IPS-15b (cell line): Measurements from ENCODE around the gene ANAPC13.

Experiments
- H3K27me3 ChIP-seq: one replicate; pipeline ENCODE4 v1.6.1; 2013; ENCODE audit warnings: low read length; ENCODE audit not compliant: control insufficient read depth, insufficient read depth
- H3K36me3 ChIP-seq: one replicate; pipeline ENCODE4 v1.6.1; 2013; ENCODE audit warnings: low read length; ENCODE audit not compliant: control insufficient read depth, insufficient read depth
- H3K4me1 ChIP-seq: one replicate; pipeline ENCODE4 v1.6.1; 2013; ENCODE audit warnings: mild to moderate bottlenecking, low read length; ENCODE audit not compliant: control insufficient read depth, insufficient read depth
- H3K4me3 ChIP-seq: one replicate; pipeline ENCODE4 v1.5.1; 2013; ENCODE audit warnings: low read depth, low read length
- H3K9ac ChIP-seq: one replicate; pipeline ENCODE4 v1.6.1; 2013; ENCODE audit warnings: low read depth, mild to moderate bottlenecking, low read length
- H3K9me3 ChIP-seq: one replicate; pipeline ENCODE4 v1.6.1; 2013; ENCODE audit warnings: mild to moderate bottlenecking, low read length; ENCODE audit not compliant: control insufficient read depth, insufficient read depth

ANAPC13 gene

DNA sequence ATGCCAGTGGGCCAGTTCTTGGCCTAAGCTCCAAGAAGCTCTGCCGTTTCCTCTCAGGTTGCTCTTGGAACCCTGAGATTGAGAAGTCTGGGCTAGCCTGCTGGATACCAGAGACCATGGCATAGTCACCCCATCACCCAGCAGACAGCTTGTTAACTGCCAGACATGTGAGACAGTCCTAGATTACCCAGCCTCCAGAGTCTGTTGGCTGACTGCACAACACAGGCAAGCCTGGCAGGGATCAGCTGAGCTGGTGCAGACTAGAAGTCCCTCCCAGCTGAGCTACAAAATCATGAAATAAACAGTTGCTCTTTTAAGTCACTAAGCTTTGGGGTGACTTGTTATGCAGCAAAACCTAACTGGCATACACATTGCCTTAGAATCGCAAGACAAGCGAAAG, 5.2 kb downstream of the ANAPC13 start:
- Histone ChIP-seq H3K36me3 (peaks cover 3% of the 10 kb centered on the region), H3K4me3 (no peak overlapping the region), H3K9me3 (no peaks in the 10 kb centered on the region), H3K9ac (no peak overlapping the region), H3K27me3 (no peaks in the 10 kb centered on the region), H3K4me1 (peaks cover 7% of the 10 kb centered on the region)

DNA sequence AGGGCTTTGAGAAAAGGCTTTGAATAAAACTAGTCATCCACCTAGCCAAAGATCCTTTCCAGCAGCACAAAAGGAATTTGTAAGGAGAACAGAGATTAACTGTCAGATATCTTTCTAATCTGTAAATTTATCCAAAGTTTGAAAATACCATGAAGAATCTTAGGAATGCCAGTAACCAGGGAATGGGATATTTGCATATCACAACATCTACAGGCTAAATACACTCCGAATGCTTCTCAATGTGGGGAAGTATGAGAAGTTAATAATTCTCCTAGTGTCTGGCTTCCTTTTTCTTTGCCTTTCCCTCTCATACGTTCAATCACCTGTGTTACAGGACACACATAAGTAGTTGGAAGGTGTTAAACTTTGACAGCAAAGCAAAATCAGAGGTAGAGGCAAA, 7.8 kb downstream of the ANAPC13 start:
- Histone ChIP-seq H3K9ac (no peak overlapping the region), H3K4me1 (no peaks in the 10 kb centered on the region), H3K36me3 (peaks cover 3% of the 10 kb centered on the region), H3K9me3 (no peaks in the 10 kb centered on the region), H3K27me3 (no peaks in the 10 kb centered on the region), H3K4me3 (no peak overlapping the region)

DNA sequence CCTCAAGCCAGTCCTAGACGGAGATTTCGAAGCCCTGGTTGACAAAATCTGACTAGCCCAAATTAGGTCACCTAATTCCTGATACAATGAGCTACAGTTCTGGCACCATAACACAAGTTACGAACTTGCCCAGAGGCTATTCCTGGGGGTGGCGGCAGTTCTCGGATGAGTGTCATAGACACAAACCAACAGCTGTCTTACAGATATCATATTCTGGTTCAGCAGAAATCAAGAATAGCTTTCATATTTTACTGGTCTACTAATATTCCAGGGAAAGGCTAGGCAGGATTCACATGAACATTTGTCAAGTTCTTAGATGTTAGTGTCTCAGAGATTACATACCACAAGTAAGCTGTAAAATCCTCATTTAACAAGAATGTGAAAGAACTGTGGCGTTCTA, 8.8 kb downstream of the ANAPC13 start:
- Histone ChIP-seq H3K4me3 (no peak overlapping the region), H3K9ac (no peak overlapping the region), H3K36me3 (peaks cover 3% of the 10 kb centered on the region), H3K27me3 (no peaks in the 10 kb centered on the region), H3K4me1 (no peaks in the 10 kb centered on the region), H3K9me3 (no peaks in the 10 kb centered on the region)

DNA sequence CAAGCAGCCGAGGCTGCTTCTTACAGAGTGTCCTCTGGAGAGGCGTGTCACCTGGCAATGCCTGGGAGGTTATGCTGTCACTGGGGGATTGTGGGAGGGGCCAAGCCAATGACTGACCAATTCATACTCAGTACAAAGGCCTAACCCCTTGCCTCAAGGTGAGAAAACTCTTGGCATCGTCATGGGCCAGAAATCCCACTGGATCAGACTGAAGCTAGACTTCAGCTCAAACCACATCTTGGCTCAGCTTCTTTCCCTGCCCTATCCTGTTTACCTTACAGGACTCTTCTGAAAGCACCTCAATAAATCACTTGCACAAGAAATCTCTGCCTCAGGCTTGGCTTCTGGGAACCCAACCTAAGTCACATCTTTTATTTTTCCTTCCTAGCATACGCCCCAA, 9.5 kb downstream of the ANAPC13 start:
- H3K36me3 ChIP-seq = no peaks in the 10 kb centered on the region
- no peaks in the 10 kb centered on the region for H3K27me3 ChIP-seq
- H3K4me1 ChIP-seq = no peaks in the 10 kb centered on the region
- H3K9me3 ChIP-seq = no peaks in the 10 kb centered on the region
- no peak overlapping the region for H3K9ac ChIP-seq
- no peak overlapping the region for H3K4me3 ChIP-seq

DNA sequence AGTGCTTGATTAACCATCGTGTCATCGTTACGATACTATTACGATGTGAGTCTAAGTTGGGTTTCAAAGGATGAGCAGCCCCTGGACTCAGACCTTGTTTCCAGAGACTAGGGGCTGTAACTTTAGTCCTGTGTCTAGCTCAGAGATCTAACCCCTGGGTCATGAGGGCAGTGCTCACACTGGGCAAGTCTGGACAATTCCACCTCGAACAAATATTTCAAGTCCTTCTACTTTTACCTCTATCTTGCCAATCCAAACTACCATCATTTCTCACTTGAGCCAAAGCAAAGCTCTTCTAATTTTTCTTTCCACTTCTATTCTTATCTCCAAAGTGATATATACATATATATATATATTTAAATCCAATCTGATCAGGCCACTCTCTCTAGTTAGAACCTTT, 10.8 kb downstream of the ANAPC13 start:
- Histone ChIP-seq H3K9ac (no peak overlapping the region), H3K4me3 (no peak overlapping the region), H3K36me3 (no peaks in the 10 kb centered on the region), H3K9me3 (no peaks in the 10 kb centered on the region), H3K27me3 (no peaks in the 10 kb centered on the region), H3K4me1 (no peaks in the 10 kb centered on the region)

DNA sequence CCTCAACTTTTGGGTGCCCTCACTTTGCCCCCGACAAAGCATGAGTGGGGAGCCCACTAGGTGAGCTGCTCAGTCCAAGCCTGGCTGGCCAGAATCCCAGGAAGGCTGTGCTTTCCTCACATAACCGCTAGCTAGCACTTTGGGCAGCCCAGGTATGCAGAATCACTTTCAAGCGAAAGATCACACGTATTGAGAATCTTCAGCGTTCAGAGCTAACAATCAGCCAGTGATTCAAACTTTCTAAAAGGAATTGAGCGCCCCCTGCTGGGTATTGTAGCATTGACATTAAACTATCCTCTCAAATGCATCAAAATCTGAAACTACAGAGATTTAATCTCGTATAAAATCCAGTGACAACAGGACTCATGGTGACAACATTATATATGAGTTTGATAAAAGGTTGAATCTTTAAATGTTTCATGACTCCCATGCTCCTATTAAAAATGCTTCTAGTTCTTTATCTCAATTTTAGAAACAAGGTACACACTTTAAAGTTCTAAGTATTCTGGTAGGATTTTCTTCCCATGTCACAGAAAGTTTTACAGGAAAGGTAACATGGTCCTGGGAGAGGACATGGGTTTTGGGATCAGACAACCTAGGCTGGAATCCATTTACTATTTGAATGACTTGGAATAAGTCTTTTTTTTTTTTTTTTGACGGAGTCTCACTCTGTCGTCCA, 11.8 kb downstream of the ANAPC13 start:
- no peaks in the 10 kb centered on the region for H3K27me3 ChIP-seq
- H3K36me3 ChIP-seq = no peaks in the 10 kb centered on the region
- no peaks in the 10 kb centered on the region for H3K4me1 ChIP-seq
- no peaks in the 10 kb centered on the region for H3K9me3 ChIP-seq
- H3K9ac ChIP-seq = no peak overlapping the region
- H3K4me3 ChIP-seq = no peak overlapping the region

DNA sequence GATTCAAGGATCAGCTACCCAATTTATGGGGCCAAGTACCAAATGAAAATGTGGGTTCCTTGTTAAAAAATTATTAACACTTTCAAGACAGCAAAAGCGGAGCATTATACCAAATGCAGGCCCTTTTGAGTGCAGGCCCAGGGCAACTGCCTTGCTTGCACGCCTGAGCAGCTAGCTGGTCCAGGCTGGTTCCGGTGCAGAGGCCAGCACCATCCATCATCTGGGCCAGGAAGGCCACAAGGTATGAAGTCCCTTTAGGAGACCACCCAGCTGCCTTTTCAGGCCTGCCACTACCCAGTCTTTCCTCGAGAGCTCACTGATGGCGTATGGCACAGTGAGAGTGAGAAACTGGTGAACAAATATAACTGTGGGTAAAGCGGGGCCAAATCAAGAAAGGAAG, 13.0 kb downstream of the ANAPC13 start:
- no peaks in the 10 kb centered on the region for H3K9me3 ChIP-seq
- no peak overlapping the region for H3K9ac ChIP-seq
- no peaks in the 10 kb centered on the region for H3K4me1 ChIP-seq
- H3K36me3 ChIP-seq = no peaks in the 10 kb centered on the region
- H3K27me3 ChIP-seq = no peaks in the 10 kb centered on the region
- H3K4me3 ChIP-seq = no peak overlapping the region

DNA sequence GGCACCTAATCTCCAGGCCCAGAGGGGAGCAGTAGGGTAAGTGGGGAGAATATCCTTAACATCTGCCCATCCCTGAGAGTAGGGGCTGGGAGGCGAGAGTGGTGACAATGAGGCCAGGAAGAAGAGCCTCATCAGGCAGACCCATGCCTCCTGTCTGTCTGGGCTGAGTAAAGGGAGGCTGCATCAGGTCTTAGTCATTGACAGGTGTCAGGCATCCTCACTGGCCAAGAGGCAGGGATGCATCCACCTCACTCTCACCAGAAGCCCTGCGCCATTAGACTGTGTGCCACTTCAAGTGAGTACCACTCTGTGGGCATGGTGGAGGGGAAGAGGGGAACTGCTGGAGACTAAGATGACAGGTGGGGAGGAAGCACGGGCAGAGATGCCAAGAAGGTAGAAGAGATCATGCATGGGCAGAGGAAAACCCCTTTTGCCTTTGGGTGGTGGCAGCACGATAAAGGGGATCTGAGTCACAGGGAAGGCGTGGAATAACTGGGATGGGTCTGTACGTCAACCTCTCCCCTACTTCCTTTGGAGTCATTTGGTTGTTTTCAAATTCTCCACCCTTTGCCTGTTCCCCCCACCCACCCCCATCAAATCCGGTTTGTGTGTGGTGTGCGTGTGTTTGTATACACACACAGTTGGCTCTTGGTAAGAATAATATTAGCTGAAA, 14.1 kb downstream of the ANAPC13 start:
- H3K4me3 ChIP-seq = no peak overlapping the region
- no peaks in the 10 kb centered on the region for H3K27me3 ChIP-seq
- no peaks in the 10 kb centered on the region for H3K36me3 ChIP-seq
- no peaks in the 10 kb centered on the region for H3K9me3 ChIP-seq
- H3K4me1 ChIP-seq = no peaks in the 10 kb centered on the region
- H3K9ac ChIP-seq = no peak overlapping the region

DNA sequence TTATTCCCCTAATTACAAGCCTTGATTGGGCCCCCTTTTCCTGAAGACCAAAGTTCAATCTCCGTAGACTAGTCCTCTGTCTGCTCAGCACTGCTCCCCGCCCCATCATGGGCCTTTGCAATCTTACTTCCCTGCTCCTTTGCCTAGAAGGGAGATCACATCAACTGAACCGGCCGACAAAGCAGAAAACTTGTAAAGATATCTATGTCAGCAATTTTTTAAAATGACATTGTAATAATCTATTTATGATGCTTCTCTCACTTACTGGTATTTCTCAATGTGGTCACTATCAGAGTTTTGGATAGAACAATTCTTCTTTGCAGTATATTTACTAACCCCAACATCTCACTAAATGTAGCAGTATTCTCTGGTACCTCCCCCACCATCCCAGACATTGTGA, 17.3 kb downstream of the ANAPC13 start:
- Histone ChIP-seq H3K36me3 (no peaks in the 10 kb centered on the region), H3K9ac (no peak overlapping the region)

DNA sequence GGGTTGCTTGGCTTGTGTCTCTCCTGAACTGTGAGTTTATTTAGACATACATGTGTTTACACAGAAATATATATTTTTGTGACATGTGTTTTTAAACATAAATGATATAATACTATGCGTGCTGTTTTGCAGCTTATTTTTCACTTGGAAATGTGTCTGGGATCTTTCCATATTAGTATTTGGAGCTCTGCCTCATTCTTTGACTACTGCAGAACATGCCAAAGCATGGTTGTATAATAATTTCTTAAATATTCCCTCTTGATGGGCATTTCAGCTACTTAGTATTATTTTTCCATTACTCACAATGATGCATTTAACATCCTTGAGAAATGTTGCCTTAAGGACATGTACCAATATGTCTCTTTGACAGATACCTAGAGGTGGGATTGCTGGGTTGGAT, 19.5 kb downstream of the ANAPC13 start:
- Histone ChIP-seq H3K4me1 (peaks cover 18% of the 10 kb centered on the region), H3K27me3 (no peaks in the 10 kb centered on the region), H3K9me3 (no peaks in the 10 kb centered on the region), H3K9ac (no peak overlapping the region), H3K4me3 (no peak overlapping the region), H3K36me3 (no peaks in the 10 kb centered on the region)

More for the DNA sequence above, 17.3 kb downstream of the ANAPC13 start:
- no peaks in the 10 kb centered on the region for H3K9me3 ChIP-seq
- no peak overlapping the region for H3K4me3 ChIP-seq
- H3K27me3 ChIP-seq = no peaks in the 10 kb centered on the region
- H3K4me1 ChIP-seq = peaks cover 12% of the 10 kb centered on the region

DNA sequence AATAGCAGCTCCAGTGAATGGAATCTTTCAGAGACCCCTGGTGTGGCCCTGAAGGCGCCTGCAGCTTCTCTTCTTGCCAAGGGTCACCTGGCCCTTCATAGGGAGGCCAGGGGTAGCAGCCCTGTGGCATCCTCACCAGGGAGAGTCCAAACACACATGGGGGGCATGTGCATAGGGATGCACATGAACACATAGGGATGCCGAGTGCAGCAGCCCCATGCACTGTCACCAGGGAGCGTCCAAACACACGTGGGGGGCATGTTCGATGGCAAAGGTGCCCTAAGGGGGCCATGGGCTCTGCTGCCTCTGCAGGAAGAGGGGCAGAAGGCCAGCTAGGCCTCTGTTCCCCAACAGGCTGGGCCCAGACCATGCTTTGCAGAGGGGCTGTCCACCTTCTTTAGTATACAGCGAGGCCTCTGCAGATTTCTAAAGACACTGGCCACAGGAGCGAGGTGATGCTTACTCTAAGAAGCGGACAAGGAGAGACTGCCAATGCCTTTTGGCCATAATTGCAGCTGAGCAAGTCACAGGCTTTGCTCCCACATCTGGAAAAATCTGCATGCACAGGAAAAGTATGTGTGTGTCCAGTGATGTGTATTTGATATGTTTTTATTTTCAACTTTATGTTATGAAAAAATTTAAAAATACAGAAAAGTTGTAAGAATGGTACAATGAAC, 21.0 kb downstream of the ANAPC13 start:
- H3K9ac ChIP-seq = no peak overlapping the region
- H3K36me3 ChIP-seq = no peaks in the 10 kb centered on the region

More for the DNA sequence above, 21.0 kb downstream of the ANAPC13 start:
- no peaks in the 10 kb centered on the region for H3K27me3 ChIP-seq
- H3K4me3 ChIP-seq = no peak overlapping the region
- peaks cover 18% of the 10 kb centered on the region for H3K4me1 ChIP-seq
- no peaks in the 10 kb centered on the region for H3K9me3 ChIP-seq
